HG03558 (cell line): Measurements from ENCODE around the gene KCTD1.
A peak's percentile ranks its signal among the peaks of the same experiment; 100 is the strongest.

ENCODE experiments used
- ATAC-seq: cut with Tn5 transposase; IDR thresholded peaks from one replicate; pipeline ENCODE4 v1.9.1; 2021; ENCODE audit warnings: moderate number of reproducible peaks; ENCODE audit not compliant: unreplicated experiment; ENCODE audit errors: extremely low read depth

The KCTD1 gene

GRCh38 chr18:26489881-26490280 lies 58.5 kb downstream of the KCTD1 start:
- ATAC-seq = no peak

GRCh38 chr18:26489191-26489590 lies 59.2 kb downstream of the KCTD1 start:
- ATAC-seq = no peak

GRCh38 chr18:26488417-26489009 lies 59.8 kb downstream of the KCTD1 start:
- no peak for ATAC-seq

GRCh38 chr18:26487437-26487836 lies 60.9 kb downstream of the KCTD1 start:
- peak; percentile 72 for ATAC-seq

DNA sequence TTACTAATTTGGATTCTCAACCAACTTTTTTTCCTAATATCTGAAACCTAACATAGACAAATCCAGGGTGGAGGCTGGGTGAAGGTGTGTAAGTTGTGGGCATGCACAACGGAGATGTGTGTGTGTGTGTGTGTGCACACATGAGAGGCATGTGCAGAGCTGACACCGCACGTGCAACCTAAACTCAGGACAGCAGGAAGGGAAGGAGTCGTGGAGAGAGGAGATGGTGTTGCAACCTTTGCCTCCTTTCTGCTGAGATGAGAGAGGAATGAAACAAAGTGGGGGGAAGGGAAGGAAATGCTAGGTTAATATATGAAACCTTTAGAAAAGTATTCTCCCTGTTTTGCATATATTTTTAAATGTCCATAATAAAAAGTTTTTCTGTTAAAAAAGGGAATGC lies 64.7 kb downstream of the KCTD1 start:
- no peak for ATAC-seq

DNA sequence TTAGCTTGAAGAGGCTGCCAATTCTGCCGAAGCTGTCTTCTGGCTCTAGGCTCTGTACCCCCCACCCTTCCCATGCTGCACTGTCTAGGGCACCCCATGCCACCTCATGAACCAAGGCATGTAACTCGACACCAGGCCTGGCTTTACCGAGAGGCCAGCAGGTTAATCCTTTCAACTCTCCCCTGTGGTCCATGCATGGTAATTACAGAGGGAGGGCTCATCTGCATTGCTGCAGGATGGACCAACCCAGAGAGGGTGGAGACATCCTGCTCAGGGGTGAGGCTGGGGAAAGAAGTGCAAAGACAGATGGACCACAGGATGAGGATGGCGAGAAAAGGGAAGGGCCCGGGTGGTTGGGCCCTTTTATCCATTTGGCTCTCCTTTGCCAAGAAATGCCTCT lies 65.8 kb downstream of the KCTD1 start:
- ATAC-seq = no peak

DNA sequence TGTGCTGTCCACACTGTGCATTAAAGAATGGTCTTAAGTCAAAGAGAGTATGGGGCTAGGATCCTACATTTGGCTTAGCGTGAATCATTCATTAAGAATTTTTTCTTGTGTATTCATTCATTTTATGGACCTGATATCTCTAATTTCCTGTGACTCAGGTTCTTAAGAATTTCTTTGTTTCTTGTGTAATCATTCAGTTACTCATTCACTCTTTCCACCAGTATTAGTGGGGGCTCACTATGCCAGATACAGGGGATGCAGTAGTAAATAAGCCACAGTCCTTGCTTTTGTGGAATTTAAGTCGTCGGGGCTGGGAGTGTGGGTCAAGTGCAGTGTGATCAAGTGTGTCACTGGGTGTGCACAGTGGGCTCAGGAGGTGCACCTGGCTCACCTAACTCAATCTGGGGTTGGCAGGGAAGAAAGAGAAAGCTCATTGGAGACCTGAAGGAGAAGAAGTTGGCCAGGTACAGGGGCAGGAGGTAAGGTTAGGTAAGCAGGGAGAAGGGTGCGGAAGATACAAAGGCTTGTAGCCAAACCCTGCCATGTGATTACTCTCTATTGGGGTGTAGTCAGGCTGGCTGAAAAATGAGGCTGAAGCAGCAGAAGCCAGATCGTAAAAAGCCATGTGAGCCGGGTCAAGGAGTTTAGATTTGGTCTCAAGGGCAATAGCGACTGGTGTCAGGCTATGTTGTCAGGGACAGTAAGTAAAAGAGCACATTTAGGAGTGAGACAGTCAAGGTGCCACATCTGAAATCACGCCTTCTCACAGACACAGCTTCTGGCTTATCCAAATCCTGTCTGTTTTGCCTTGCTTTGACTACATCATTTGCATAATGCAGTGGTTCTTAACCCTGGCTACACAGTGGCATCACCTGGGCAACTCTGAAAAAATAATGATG lies 67.2 kb downstream of the KCTD1 start:
- no peak for ATAC-seq

- ATAC-seq = no peak
These were observed 68.7 kb downstream of the KCTD1 start for GRCh38 chr18:26479681-26480079.

GRCh38 chr18:26479065-26479680 lies 69.2 kb downstream of the KCTD1 start:
- ATAC-seq = no peak

DNA sequence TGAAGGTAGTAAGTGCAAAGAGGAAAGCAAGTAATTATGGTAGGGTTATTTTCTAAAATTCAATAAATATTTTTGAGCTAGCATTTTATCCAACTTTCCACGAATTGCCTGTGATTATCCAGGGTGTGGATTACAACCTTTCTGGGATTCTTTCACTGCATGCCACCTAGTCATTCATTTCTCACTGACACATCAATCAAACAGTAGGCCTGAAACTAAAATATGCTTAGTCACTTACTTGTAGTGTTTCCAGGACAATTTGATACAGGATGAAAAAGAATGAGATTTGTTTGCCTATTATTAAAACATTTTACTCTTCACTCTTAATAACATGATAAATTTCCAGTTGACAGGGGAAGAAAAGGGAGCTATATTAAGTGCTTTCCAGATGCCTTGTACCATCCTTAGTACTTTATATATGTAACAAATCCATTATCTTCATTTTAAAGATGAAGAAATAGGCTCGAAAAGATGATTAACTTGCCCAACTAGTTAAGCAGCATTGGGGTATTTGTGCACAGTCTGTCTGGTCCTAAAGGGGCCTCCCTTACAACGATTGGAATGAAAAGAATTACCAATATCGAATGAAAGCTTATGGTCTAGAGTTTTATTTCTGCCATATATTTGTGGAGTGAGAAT lies 70.4 kb downstream of the KCTD1 start:
- ATAC-seq = no peak

DNA sequence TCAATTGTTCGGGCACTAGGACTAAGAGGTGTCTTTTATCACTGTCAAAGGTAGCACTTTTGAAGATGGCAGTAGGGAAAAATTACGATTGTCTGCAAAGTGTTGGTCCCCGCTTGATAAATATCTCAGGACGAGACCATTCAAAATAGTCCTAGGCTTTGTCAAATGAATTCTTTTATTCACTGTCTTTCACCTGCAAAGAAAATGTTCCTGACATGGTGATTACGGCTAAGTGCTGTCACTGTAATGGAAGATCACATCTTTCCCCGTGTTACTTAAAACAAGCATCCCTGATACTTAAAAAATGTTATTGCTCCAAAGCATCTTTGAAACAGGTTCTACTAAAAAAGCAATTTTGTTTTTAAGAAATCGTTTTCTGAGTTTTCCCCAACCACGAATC lies 71.7 kb downstream of the KCTD1 start:
- no peak for ATAC-seq

DNA sequence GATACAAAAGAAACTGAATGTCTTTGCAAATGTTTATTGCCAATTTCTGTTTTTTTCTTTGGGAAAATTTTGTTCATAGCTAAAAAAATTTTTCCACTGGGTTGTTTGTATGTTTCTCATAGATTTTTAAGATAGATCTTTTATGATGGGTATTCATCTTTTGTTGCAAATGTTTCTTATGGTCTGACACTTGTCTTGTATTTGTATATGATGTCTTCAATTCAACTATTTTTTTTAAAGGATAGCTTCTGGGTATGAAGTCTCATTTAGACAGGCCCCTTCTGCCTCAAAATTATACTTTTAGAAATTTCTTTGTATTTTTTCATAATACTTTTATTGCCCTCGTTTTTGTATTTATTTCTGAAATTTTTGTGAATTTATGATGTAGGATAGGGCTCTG lies 73.8 kb downstream of the KCTD1 start:
- ATAC-seq = no peak

DNA sequence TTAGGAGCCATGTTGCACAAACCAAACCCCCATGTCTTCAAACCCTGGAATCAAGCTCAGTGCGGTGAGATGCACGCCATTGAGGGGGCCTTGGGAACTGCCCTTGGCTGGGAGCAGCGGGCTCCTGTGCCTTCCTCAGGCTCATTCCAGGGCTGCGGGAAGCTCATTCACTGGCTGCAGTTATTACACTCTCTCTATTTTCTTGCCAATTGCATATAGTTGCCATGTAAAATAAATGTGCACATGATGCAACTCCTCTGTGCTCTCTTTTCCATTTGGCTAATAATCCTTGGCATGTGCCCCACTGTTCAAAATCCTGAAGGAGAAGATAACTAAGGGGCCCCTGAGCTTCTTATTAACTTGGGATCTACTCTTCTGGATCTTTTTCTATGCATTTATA lies 74.7 kb downstream of the KCTD1 start:
- no peak for ATAC-seq

DNA sequence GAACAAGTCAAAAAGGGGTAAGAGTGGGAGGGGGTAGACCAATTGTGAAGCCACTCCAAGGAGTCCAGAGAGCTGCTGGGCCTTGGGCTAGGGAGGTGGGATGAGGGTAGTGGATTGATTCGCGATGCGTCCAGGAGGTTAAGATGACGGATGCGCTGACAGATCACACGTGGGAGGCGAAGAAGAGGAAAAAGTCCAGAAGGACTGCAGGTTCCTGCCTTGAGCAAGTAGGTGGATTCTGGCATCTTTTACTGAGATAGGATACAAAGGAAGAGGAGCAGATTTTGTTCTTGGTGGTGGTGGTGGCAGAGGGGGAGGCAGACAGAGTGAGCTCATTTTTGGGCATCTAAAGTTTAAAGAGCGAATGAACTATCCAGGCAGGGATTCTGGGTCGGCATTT lies 76.5 kb downstream of the KCTD1 start:
- no peak for ATAC-seq

DNA sequence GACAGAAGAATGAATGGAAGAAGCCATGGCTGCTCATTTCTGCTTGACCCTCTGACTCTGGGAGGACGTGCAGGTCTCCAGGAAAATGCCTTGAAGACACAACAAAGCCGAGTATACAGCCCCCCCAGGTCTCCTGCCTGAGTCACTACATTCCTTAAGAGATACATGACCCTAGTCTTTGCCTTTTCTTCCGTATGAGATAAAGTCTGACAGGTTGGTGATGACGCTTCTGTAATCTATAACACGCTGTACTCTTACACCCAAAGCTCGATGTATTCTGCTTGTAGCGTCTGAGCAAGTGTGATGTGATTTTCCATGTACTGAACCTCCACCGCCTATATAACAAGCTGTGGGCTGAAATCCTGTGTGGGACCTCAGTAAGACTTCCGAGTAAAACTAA lies 77.3 kb downstream of the KCTD1 start:
- ATAC-seq = no peak

DNA sequence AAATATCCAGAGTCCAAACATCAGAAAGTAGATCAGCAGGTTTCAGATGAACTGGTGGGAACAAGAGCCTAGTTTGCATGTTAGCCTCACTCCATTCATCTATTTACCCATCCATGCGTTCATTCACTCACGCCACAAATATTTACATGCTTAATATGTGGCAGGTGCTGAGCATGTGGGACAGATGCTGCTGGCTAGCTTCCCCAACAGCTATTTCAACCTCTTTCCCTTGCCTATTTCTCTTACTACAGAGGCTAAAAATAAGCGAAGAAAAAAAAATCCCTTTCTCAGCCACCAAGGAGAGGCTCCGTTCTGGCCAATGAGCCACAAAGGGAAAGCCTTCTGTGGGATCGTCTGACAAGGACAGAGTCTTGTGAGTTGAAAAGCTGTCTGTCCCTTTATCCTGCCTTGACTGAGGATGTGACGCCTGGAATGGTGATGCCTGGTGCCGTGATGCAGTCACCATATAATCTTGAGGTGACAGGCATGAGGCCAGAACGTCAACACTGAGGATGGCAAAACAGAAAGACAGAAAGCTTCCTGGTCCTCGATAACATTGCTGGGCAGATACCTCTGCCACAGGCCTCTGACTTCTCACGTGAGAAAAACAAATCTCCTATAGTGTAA lies 78.2 kb downstream of the KCTD1 start:
- peak; percentile 73 for ATAC-seq

- ATAC-seq = no peak
These were observed 79.4 kb downstream of the KCTD1 start for GRCh38 chr18:26468931-26469340.

GRCh38 chr18:26466026-26466425 lies 82.3 kb downstream of the KCTD1 start:
- no peak for ATAC-seq

- ATAC-seq = no peak
These were observed 82.9 kb downstream of the KCTD1 start for GRCh38 chr18:26465431-26465830.
